ENCODE data around the gene FAT2.

FAT2 gene

DNA sequence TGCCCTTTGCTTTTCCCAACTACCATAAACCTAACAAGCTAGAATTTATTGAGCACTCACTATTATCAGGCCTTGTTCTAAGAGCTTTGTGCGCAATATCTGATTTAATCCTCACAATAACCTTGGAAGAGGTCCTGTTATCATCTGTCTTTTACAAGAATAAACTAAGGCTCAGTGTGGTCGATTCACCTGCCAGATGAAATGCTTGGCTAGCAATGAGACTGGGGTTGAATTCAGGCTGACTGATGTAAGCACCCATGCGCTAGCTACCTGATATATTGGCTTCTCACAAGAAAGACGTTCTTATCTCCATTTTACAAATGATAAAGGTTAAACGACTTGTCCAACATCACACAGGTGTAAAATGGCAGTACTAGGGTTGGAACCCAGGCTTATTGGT lies 37.4 kb downstream of the FAT2 start:
- H3K4me3 ChIP-seq (ENCODE audit: low read depth, low read length), result no peak overlapping the region
- DNase-seq (ENCODE audit: low read depth), result no peak
- no peak for TF ChIP-seq MYC (IDR thresholded peaks at IDR 0.05; ENCODE audit: low read depth, low read length)
- TF ChIP-seq, protein P1, sequence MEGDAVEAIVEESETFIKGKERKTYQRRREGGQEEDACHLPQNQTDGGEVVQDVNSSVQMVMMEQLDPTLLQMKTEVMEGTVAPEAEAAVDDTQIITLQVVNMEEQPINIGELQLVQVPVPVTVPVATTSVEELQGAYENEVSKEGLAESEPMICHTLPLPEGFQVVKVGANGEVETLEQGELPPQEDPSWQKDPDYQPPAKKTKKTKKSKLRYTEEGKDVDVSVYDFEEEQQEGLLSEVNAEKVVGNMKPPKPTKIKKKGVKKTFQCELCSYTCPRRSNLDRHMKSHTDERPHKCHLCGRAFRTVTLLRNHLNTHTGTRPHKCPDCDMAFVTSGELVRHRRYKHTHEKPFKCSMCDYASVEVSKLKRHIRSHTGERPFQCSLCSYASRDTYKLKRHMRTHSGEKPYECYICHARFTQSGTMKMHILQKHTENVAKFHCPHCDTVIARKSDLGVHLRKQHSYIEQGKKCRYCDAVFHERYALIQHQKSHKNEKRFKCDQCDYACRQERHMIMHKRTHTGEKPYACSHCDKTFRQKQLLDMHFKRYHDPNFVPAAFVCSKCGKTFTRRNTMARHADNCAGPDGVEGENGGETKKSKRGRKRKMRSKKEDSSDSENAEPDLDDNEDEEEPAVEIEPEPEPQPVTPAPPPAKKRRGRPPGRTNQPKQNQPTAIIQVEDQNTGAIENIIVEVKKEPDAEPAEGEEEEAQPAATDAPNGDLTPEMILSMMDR (IDR thresholded peaks at IDR 0.05; ENCODE audit: low read depth, low read length), result no peak
- TF ChIP-seq, protein P2, sequence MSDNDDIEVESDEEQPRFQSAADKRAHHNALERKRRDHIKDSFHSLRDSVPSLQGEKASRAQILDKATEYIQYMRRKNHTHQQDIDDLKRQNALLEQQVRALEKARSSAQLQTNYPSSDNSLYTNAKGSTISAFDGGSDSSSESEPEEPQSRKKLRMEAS (IDR thresholded peaks at IDR 0.05; ENCODE audit: low read depth, low read length), result no peak
- TF ChIP-seq POLR2A (IDR thresholded peaks at IDR 0.05; ENCODE audit: extremely low read depth, insufficient read length), result no peak

- no peak for DNase-seq (ENCODE audit: low read depth)
- TF ChIP-seq POLR2A (IDR thresholded peaks at IDR 0.05; ENCODE audit: extremely low read depth, insufficient read length) (no peak), MYC (IDR thresholded peaks at IDR 0.05; ENCODE audit: low read depth, low read length) (no peak)
- TF ChIP-seq, protein P2 (IDR thresholded peaks at IDR 0.05; ENCODE audit: low read depth, low read length), result no peak
- TF ChIP-seq, protein P1 (IDR thresholded peaks at IDR 0.05; ENCODE audit: low read depth, low read length), result no peak
- H3K4me3 ChIP-seq (ENCODE audit: low read depth, low read length), result no peak overlapping the region
Observed at GRCh38 chr5:151553130-151553670, 37.9 kb downstream of the FAT2 start.

DNA sequence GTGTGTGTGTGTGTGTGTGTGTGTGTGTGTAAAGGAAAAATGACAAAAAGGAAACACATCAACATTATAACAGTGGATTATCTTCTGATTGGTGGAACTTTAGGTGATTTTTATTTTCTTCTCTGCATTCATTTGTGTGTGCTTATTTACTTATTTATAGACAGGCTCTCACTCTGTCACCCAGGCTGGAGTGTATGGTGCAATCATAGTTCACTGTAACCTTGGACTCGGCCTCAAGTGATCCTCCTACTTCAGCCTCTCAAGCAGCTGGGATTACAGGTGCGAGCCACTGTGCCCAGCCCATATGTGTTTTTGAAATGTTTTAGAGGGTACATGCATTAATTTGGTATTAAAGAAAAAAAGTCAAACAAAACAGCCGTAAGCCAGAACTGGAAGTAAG lies 39.1 kb downstream of the FAT2 start:
- no peak for DNase-seq (ENCODE audit: low read depth)
- no peak overlapping the region for H3K4me3 ChIP-seq (ENCODE audit: low read depth, low read length)
- TF ChIP-seq POLR2A (IDR thresholded peaks at IDR 0.05; ENCODE audit: extremely low read depth, insufficient read length), result no peak
- TF ChIP-seq MYC (IDR thresholded peaks at IDR 0.05; ENCODE audit: low read depth, low read length), result no peak
- TF ChIP-seq, protein P1 (IDR thresholded peaks at IDR 0.05; ENCODE audit: low read depth, low read length), result no peak
- TF ChIP-seq, protein P2 (IDR thresholded peaks at IDR 0.05; ENCODE audit: low read depth, low read length), result no peak

- no peak overlapping the region for H3K4me3 ChIP-seq (ENCODE audit: low read depth, low read length)
- DNase-seq (ENCODE audit: low read depth), result no peak
- TF ChIP-seq, protein P1 (IDR thresholded peaks at IDR 0.05; ENCODE audit: low read depth, low read length), result no peak
- TF ChIP-seq MYC (IDR thresholded peaks at IDR 0.05; ENCODE audit: low read depth, low read length) (no peak), POLR2A (IDR thresholded peaks at IDR 0.05; ENCODE audit: extremely low read depth, insufficient read length) (no peak)
- TF ChIP-seq, protein P2 (IDR thresholded peaks at IDR 0.05; ENCODE audit: low read depth, low read length), result no peak
Observed at GRCh38 chr5:151550146-151550545, 41.0 kb downstream of the FAT2 start.

GRCh38 chr5:151549713-151550112 lies 41.4 kb downstream of the FAT2 start:
- TF ChIP-seq MYC (IDR thresholded peaks at IDR 0.05; ENCODE audit: low read depth, low read length) (no peak), POLR2A (IDR thresholded peaks at IDR 0.05; ENCODE audit: extremely low read depth, insufficient read length) (no peak)
- TF ChIP-seq, protein P2 (IDR thresholded peaks at IDR 0.05; ENCODE audit: low read depth, low read length), result no peak
- TF ChIP-seq, protein P1 (IDR thresholded peaks at IDR 0.05; ENCODE audit: low read depth, low read length), result no peak
- no peak for DNase-seq (ENCODE audit: low read depth)
- no peak overlapping the region for H3K4me3 ChIP-seq (ENCODE audit: low read depth, low read length)
